Measurements from ENCODE around the gene PLK2.
A peak's percentile ranks its signal among the peaks of the same experiment; 100 is the strongest.

The PLK2 gene

DNA sequence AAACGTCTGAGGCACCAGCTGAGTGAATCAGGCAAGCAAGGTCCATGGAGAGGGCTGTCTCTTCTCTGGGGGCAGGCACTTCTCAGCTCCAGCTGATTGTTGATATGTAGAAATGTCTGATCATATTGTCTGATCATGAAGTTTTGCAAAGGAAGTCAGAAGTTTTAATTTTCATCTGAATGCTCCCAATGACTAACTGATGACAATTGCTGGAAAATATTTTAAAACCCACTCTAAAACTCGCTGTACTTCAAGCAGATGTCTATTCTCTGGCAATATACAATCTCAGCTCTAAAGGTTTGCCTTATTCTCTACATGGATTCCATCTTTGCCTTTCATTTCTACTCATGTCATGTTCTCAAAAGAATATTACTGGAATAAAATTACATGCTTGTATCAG lies 12.7 kb downstream of the PLK2 start:
- peak; percentile 67 for DNase-seq

DNA sequence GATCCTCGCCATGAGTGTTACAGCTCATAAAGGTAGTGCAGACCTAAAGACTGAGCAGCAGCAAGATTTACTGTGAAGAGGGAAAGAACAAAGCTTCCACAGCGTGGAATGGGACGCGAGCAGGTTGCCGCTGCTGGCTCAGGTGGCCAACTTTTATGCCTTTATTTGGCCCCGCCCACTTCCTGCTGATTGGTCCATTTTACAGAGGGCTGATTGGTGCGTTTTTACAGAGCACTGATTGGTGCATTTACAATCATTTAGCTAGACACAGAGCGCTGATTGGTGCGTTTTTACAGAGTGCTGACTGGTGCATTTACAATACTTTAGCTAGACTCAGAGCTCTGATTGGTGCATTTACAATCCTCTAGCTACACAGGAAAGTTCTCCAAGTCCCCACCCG lies 13.9 kb downstream of the PLK2 start:
- no peak for DNase-seq

DNA sequence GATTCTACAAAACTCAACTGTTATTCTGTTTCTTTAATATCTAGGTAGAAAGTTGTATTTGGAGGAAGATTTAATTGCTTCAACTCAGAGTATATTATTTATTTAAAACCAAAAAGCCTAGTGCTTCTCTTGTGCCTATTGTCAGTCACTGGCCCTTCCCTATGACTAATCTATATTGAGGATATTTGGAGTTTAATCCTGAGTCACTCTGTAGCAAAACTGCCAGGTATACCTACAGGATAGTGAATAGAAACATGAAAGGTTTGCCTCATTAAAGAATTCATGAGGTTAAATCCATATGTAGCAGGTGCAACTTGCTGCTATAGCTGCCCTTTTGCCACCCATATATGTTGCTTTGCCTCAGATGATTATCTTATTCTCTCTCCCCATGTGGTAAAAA lies 15.1 kb downstream of the PLK2 start:
- no peak for DNase-seq

DNA sequence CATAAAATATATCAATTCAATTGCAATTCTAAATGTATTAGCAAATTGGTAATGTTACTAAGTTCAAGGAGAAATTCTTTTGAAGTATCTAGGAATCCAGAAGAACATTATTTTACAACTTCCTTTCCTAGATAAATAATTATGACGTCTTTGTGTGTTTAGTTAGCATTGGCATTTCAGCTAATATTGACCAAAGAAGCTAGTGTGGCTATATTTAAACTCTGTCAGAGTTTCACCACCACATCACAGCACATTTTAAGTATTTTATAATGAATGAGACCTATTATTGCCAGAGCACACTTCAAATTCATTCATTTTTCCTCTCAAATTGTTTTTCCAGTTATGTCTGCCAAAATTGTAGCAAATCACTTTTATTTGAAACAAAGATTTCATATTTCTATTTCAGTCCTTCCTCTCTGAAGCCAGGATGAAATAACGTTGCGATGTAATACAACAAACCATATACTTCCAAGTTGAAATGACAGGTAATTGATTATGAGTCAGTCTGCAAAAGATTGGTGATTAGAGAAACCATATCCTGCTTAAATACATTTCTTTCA lies 18.9 kb downstream of the PLK2 start:
- DNase-seq: no peak

DNA sequence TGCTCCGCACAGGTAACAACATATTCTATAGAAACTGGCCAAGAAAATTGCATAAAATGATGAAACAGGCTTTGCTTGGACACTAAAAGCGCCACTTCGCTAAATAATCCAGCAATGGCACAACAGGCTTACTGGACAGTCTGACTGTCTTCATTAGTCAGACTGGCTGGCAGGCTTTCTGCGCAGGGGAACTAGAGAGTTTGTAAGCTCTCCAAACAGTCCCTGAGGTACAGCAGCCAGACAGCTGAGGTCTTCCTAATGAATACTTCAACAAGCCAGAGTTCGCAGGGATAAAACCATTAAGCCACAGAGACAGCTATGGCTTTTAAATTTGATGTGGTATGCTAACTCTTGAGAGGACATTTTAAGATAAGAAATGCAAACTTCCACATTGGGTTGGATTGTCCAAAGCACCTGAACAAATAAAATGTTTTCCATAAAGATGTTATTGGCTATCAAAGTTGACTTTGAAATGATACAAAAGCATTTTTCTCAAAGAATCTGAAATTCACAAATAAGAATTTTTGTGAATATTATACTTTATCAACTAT lies 20.7 kb downstream of the PLK2 start:
- DNase-seq: no peak

DNA sequence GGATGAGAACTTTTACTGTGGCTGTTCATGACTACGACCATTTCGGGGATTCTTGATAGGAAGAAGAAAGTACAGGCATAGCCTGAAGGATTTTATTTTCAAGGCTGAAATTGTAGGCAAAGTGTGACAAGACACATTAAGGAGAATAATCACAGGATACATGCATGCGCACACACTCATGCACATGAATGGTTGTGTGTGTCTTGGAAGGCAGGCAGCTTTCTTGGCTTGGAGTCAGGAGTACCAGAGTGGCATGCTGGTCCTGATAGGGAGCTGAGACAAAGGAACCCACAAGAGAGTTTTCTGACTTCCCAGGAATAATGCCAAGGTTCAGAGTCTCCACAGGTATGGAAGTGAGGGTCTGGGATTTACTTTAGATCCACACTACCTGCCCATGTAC lies 22.2 kb downstream of the PLK2 start:
- no peak for DNase-seq

DNA sequence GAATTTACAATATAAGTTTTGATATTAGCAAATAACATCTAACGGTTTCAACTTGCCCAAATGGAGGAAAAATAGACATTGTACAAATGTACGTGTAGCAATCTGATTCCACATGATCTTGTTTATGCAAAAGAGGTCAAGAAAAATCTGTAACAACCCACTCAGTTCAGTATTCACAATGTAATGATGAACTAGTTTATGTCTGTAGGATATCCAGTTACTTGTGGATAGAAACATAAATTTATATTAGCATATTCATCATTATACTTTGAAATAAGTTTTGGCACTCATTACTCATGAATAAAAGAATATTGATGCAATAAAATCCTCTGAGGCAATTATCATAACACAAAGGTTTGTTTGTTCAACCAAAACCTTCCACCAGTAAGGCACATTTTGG lies 28.1 kb downstream of the PLK2 start:
- no peak for DNase-seq

DNA sequence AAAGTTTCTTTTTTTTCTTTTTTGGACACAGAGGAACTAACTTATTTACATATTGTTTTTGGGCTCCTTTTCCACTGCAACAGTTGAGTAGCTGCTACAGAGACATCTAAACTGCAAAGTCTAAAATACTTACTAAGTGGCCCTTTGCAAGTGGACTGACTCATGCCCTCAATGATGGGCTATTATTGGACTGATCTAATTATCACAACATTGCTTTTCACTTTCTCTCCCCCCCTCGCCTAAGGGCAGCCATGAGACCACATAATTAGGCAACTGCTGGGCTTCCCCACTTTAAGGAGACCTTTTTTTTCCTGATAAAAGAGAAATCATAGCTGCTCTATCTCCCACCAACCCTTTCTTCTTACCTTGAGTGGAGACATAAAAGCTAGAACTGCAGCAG lies 47.0 kb downstream of the PLK2 start:
- no peak for DNase-seq

DNA sequence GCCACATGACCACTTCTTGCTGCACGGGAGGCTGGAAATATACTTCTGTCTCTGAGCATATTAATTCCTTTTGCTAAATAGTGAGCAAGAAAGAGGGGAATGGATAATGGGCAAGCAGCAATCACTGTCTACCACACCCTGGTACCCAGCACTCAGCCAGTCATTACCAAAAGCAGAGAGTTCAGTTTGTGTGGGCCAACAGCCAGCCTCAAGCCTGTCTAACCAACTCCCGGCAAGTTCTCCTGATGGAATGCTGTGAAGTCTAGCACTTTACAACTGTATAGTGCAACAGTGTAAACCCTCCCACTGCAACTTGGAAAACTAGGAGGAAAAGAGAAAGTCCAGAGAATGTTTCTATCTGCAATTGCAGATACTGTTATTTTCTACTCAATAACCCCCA lies 47.8 kb downstream of the PLK2 start:
- no peak for DNase-seq

DNA sequence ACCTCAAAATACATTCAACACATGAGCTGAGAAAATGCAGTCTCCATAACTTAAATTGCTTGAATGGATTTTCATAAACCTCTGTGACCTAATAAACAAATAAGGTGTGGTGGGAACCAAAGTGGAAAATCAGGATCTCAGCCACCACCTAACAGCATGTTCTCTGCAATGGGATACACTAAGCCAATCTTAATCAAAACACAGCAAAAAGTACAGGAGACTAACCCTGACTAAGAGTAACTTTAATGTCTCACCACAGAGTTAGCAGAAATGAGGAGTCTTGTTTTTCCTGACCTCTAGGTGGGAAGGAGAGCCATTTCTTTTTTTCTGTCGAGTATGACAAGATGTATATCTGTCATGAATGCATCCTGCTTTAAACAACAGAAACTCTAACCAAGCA lies 48.5 kb downstream of the PLK2 start:
- no peak for DNase-seq

DNA sequence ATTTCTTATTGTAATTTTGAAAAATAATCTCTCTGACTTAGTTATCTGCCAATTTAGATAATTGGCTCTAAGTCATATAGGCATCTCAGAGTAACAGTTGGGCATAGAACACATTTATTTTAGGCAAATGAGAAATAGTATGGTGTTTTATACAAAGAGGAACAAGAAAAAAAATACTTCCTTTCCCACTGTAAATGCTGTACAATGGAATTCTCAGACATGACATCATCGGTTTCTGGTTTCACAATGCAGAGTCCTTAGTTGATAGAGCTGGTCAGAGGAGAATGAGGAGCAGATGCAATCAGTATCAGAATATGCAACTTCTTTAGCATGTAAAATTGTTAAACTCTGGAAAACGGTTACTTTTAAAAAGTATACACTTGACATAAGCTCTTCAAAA lies 49.4 kb downstream of the PLK2 start:
- peak; percentile 86 for DNase-seq

DNA sequence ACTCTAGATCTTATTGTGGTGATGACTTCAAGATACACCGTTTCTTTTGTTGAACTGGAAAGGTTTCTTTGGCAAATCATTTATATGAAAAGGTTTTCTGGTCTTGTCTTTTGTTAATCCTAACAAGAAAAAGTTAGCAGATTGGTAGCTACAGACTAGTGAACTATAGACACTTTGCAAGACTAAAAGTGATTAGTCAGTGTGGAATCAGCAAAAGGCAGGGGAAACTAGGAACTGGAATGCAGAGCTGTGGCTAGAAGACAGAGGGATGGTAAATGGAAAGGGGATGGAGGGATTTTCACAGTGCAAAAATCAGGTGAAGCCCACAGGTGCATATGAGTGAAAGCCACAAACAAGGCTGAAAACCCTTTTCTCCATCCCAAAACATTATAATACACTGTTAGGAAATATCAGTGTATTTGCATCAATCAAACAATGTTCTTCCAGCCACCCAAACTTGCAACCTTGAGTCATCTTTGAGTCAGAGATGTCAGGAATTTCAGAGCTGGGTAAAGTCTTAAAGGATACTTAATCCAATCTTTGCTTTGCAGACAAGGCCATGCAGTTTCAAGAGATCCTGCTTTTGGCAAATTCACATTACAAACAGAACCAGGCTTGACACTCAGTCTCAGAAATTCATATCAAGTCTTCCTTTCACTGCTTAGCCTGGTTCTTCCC lies 52.7 kb downstream of the PLK2 start:
- peak; percentile 88 for DNase-seq

DNA sequence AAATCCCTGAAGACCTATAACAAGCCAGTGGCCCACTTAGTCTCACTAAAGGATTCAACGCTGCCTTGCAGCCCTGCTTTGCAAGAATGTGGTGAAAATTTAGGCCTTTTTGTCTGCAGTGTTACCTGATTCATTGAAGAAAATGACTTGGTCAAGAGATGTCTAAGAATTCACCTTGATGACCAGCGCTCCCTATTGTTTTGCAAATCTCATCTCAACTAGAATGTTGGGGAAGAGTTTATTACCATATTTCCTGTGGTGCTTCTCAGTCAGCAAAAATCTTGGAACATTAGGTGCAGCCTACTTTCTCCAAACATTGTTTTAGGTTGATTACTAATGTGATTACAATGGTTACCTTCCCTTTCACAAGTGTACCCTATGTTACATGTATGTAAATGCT lies 53.5 kb downstream of the PLK2 start:
- peak; percentile 7 for DNase-seq

DNA sequence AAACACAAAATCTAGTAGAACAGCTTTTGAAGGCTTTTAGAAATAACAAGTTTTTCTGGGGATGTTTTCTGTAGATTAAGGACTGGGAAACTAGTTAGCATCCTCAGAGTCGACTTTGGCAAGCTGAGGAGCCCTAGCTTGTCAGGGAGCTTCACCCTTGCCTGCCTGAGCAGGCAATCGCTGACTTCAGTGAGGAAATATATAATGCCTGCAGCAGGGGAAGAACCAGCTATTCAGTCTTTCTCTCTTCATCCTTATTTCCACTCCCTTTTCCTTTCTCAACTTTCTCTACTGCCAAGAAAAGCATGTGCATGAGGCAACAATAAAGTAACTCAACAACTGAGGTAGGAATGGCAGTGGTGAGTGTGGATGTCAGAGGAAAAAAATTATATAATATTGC lies 54.7 kb downstream of the PLK2 start:
- no peak for DNase-seq

DNA sequence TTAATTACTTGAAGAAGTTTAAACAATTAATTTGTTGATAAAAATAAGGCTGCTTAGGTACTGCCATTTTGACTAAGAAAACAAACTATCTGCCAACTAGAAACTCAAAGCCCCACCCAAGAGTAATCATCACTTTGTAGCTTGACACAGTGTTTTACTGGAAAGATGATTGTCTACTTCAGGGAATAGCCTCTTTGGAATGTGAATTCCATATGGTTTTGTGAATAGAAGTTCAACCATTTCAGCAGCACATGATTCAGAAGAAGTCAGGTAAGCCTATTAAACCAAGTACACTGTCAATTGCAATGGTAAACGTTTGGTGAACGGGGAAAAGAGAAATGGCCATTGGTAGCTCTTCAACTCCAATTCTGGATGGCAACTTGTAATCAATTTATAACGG lies 55.2 kb downstream of the PLK2 start:
- peak; percentile 26 for DNase-seq

Data from fibroblast of skin of right biceps (primary cell).